Activated T-cell treated with anti-CD3 and anti-CD28 coated beads, Interleukin-2, amount 50 U/mL, for 72 hours (primary cell): Measurements from ENCODE around the gene BLOC1S1. TPM values are rescaled to one million over a fixed set of nuclear protein-coding genes. Genes with fewer than 3 reads are reported as not detected.

Experiments used
- ATAC-seq, 2 donors: fragments of 150-1000 bp; cut with Tn5 transposase; replicated peaks in 1 of 2; 2 replicates each; pipeline ENCODE4 v1.10.0; 2021; ENCODE audit warnings: moderate library complexity in 2 of 2, mild to moderate bottlenecking in 1 of 2
- DNase-seq, 2 donors: peaks; one replicate each; pipeline ENCODE4 v3.0.0; 2021 to 2022; ENCODE audit warnings: mixed read lengths in 1 of 2
- H3K27ac Mint-ChIP-seq: one replicate; pipeline ENCODE4 v1.8.0; 2022; ENCODE audit warnings: mild to moderate bottlenecking, moderate library complexity, mixed read lengths
- H3K27me3 Mint-ChIP-seq: one replicate; pipeline ENCODE4 v1.8.0; 2022; ENCODE audit warnings: low read depth, mixed read lengths
- H3K36me3 Mint-ChIP-seq, 2 donors: one replicate each; pipeline ENCODE4 v1.8.0; 2022; ENCODE audit warnings: mixed read lengths in 2 of 2, mild to moderate bottlenecking in 1 of 2; ENCODE audit not compliant: insufficient read depth in 2 of 2
- H3K4me1 Mint-ChIP-seq: one replicate; pipeline ENCODE4 v1.8.0; 2022; ENCODE audit warnings: low read depth, mixed read lengths
- H3K4me3 Mint-ChIP-seq, 2 donors: one replicate each; pipeline ENCODE4 v1.8.0; 2022; ENCODE audit warnings: mild to moderate bottlenecking in 2 of 2, mixed read lengths in 2 of 2, moderate library complexity in 2 of 2
- H3K9me3 Mint-ChIP-seq, 2 donors: one replicate each; pipeline ENCODE4 v1.8.0; 2022; ENCODE audit warnings: mixed read lengths in 2 of 2
- total RNA-seq, 2 donors: library from RNA; stranded (reverse); gene quantifications; one replicate each; pipeline ENCODE4 v1.2.3, GENCODE V29; 2022

The BLOC1S1 gene
- total RNA-seq, 2 donors from 2014 or later, result 116 to 121 TPM

DNA sequence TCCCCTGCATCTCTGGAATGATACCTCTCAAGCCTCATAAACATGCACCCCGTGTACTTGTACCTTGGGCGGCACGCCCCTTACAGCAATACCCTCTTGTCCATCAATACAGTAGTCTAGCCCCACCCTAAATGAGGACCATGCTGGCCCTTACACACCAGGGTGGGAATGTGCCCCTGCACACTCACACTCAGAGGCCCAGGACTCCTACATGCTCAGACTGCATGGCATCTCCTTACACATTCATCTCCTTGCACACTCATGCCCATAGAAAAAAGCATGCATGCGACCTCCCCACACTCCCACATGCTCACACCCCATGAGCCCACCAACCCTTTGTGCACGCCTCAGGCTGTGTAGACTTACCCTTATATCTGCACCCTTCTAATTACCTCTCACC, 30.2 kb upstream of the BLOC1S1 start:
- ATAC-seq (no peak), DNase-seq (no peak)
- Mint-ChIP-seq H3K27ac (no peak overlapping the region), H3K4me3 (no peak overlapping the region), H3K9me3 (no peaks in the 10 kb centered on the region), H3K27me3 (peaks cover 33% of the 10 kb centered on the region), H3K4me1 (peaks cover 28% of the 10 kb centered on the region), H3K36me3 (no peaks in the 10 kb centered on the region)

DNA sequence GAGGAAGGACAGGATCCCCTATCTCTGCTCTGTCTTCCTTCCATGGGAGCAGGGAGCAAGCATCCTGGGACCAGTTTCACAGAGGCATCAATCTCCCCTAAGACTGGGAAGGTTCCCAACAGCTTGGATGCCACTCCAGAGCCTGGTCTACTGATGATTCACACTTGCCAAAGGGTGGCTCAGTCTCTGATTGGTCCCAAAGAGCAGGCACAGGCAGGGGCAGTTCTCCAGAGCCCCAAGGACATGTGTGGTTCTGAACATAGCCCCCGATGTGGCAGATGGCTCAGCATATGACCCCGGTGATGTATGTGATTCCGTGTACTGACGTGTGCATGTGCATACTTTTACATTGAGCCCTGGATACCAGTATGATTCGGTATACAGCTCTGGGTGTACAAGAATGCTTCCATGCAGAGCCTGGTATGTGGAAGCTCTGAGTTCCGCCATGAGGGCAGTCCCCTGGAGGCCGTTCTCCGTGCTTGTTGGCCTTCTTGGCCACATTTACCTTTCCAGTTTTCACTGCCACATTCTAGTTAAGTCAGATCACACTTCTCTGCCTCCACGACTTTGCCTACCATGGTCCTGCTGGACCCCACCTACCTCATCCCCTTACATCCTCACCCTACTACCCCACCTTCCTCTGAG, 29.4 kb upstream of the BLOC1S1 start:
- no peak overlapping the region for H3K4me3 Mint-ChIP-seq
- no peak overlapping the region for H3K27ac Mint-ChIP-seq
- H3K36me3 Mint-ChIP-seq, result no peaks in the 10 kb centered on the region
- H3K9me3 Mint-ChIP-seq, result no peaks in the 10 kb centered on the region
- peaks cover 19% of the 10 kb centered on the region for H3K4me1 Mint-ChIP-seq
- DNase-seq (no peak), ATAC-seq (no peak)
- H3K27me3 Mint-ChIP-seq, result peaks cover 25% of the 10 kb centered on the region

DNA sequence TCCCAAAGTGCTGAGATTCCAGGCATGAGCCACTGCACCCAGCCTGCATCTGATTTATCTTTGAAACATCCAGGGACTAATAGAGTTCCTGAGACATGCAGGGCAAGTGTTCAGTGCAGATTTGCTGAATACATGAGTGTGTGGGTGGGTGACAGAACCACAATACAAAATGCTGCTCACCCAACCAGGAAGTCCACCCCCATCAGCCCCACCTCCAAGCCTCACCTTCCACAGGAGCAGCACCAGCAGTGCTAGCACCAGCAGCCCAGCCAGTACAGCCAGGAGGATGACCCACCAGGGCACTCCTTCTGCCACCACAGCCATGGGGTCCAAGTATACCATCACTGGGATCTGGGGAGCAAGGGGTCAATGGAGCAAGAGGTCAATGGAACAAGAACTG, 28.1 kb upstream of the BLOC1S1 start:
- H3K9me3 Mint-ChIP-seq, result no peaks in the 10 kb centered on the region
- H3K4me1 Mint-ChIP-seq, result peaks cover 12% of the 10 kb centered on the region
- H3K36me3 Mint-ChIP-seq, result no peaks in the 10 kb centered on the region
- DNase-seq (peak; percentile 37 to 38), ATAC-seq (peak; percentile 72 to 87)
- H3K4me3 Mint-ChIP-seq, result no peak overlapping the region
- H3K27ac Mint-ChIP-seq, result no peak overlapping the region
- H3K27me3 Mint-ChIP-seq, result peaks cover 12% of the 10 kb centered on the region

DNA sequence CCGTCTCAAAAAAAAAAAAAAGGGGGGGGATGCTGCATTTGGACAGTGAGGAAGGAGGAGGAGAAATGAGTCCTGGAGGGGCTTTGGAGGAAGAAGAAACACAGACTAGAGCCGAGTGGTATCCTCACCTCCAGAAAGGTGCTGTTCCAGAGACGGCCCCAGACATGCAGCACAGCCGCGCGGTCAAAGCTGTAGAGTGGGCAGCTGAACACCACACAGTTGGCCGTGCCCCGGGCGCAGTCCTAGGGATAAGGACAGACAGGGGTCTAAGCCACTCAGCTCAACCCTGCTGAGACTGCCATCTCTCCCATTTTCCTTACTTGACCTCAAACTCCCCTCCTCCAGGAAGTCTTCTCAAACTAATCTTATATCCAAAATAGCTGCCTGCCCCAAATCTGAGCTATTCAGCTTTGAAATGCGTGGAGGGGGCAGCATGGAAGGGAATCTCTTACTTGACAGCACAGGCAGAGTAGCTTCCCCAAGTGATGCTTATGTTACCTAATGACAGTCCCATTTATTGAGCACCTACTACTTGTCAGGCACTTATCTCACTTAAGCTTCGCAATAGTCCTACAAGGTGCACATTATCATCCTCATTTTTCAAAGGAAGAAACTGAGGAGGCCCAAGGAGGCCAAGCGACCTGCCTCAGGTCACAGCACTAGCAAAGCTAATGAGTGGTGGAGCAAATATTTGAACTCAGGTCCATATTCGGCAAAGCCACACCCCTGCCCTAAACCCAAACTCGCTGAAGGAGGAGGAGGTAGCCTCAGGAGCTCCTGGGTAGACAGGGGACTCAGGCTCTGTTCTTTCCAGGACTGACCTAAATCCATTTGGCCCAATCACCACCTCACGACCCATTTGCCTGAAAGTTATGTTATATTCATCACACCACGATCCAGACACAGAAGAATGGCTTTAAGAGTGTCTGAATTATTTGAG, 26.9 kb upstream of the BLOC1S1 start:
- peaks cover 12% of the 10 kb centered on the region for H3K4me1 Mint-ChIP-seq
- H3K4me3 Mint-ChIP-seq, result no peak overlapping the region
- DNase-seq, result no peak
- H3K9me3 Mint-ChIP-seq, result no peaks in the 10 kb centered on the region
- H3K27me3 Mint-ChIP-seq, result peaks cover 5% of the 10 kb centered on the region
- no peak for ATAC-seq
- H3K36me3 Mint-ChIP-seq, result no peaks in the 10 kb centered on the region
- H3K27ac Mint-ChIP-seq, result no peak overlapping the region

DNA sequence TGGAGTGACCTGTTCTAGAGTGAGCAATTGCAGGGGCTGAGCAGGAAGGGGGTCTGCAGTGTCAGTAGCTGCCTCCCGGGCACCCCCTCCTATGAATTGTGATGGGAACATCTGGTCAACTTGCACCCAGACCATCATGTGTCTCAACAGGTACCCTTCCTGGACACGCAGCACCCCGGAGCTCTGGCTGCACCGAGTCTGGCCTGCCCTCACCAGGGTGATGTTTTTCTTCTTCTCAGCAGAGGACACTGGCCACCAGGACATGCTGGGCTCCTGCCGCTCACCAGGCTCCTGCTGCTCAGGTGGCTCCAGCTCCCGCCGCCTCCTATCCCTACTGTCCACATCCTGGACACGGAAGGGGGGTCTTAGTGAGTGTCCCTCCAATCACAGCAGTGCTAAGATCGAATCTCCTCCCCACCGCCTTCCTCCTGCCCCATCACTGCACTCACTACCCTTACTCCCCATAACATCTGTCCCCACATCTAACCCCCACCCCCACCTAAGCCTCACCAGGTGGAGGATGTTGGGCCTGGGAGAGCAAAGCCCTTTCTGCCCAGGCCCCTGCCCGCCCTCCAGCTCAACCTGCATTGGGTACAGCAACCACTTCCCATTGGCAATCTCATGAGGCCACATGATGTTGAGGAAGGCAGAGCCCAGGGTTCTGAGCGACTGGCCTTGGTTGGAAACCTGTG, 23.1 kb upstream of the BLOC1S1 start:
- ATAC-seq, result no peak
- no peaks in the 10 kb centered on the region for H3K27me3 Mint-ChIP-seq
- no peak overlapping the region for H3K4me3 Mint-ChIP-seq
- H3K27ac Mint-ChIP-seq, result no peak overlapping the region
- no peaks in the 10 kb centered on the region for H3K9me3 Mint-ChIP-seq
- no peaks in the 10 kb centered on the region for H3K36me3 Mint-ChIP-seq
- DNase-seq, result no peak
- H3K4me1 Mint-ChIP-seq, result peaks cover 2% of the 10 kb centered on the region

DNA sequence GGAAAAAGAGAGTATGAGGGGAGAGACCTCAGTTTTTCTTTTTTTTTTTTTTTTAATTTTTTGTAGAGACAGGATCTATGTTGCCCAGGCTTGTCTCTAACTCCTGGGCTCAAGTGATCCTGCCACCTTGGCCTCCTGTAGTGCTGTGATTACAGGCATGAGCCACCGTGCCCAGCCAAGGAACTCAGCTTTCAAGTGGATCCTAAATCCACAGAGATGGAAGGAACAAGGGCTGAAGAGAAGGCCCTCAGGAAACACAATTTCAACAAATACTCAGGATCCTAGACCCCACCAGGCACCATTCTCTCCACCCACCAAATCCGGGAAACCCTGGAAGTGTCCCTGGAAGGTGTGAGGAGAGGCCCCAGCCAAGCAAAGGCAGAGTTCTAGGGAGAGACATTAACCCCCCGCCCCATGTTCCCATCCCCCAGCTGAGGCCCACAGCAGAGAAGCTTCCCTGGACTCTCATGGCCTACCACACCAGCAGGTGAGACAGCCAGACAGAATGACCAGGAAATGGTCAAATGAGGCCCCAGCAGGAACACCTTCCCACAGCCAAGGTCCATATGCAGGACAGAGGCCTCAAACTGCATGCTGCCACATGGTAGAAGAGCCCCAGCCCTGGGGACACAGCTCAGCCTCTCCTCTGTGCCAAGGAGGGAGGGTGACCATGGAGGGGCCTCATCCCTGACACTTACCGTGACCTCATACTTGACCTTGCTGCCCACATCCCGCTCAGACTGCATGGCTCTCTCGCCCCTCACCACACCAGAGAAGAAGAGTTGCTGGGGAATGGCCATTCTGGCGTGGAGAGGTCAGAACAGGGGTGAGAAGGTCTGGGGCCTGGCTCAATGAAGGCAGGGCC, 22.3 kb upstream of the BLOC1S1 start:
- Mint-ChIP-seq H3K27me3 (no peaks in the 10 kb centered on the region), H3K27ac (no peak overlapping the region), H3K9me3 (no peaks in the 10 kb centered on the region)

DNA sequence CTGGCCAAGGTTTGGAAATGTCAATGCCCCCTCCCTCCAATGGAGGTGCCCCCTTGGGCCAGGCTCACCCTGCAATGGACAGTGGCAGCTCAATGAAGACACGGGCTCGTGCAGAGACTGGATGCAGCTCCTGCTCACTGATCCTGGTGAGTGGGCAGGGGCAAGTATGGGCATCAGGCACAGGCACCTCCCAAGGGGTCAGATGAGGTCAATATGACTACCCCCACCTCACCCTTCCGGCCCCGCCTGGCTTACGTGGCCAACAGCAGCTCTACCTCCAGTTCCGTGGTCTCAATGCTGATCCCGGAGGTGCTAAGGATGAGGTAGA, 21.7 kb upstream of the BLOC1S1 start:
- Mint-ChIP-seq H3K4me3 (no peak overlapping the region), H3K4me1 (no peaks in the 10 kb centered on the region), H3K36me3 (no peaks in the 10 kb centered on the region), H3K27ac (no peak overlapping the region), H3K27me3 (no peaks in the 10 kb centered on the region), H3K9me3 (no peaks in the 10 kb centered on the region)
- ATAC-seq (no peak), DNase-seq (no peak)

More for the DNA sequence above, 22.3 kb upstream of the BLOC1S1 start:
- ATAC-seq, result no peak
- Mint-ChIP-seq H3K4me3 (no peak overlapping the region), H3K4me1 (no peaks in the 10 kb centered on the region), H3K36me3 (no peaks in the 10 kb centered on the region)
- DNase-seq, result no peak

DNA sequence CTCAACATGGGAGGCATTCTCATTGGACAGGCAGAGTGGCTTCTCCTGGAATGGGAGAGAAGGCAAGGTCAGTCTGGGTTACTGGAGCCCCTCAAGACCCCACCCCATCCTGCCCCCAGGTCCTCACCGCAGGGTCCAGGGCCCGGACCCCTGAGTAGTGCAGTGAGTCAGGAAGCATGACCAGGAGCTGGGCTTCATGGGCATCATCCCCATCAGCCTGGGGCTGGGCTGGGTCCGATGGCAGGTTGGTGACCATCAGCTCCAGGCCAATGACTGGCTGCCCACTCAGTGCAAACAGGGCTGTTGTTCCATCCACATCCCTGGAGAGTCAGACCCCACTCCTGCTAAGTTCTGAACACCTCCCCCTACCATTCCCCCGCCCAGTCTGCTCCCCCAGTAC, 21.2 kb upstream of the BLOC1S1 start:
- ATAC-seq, result no peak
- DNase-seq, result no peak
- Mint-ChIP-seq H3K4me3 (no peak overlapping the region), H3K36me3 (no peaks in the 10 kb centered on the region), H3K9me3 (no peaks in the 10 kb centered on the region), H3K4me1 (no peaks in the 10 kb centered on the region), H3K27ac (no peak overlapping the region), H3K27me3 (no peaks in the 10 kb centered on the region)

DNA sequence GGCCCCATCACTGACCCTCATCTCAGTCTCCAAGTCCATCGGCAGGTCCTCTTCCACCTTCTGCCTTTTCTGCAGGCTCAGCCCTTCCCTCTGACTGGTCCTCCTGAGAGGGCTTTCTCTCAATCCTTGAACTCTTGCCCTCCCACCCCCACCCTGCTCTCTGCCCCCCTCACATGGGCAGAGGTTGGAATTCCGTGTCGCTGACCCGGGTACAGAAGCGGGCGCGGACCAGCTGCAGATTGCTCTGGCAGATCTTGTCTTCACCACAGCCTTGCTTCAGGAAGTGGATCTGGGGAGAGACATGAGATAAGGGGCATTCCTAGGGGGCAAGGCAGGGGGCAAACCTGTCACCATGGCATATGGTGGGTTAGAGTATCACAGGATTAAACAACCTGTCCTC, 20.5 kb upstream of the BLOC1S1 start:
- H3K36me3 Mint-ChIP-seq, result peaks cover 0 to 1% of the 10 kb centered on the region in 2 donors
- H3K27ac Mint-ChIP-seq, result no peak overlapping the region
- DNase-seq (no peak), ATAC-seq (no peak)
- H3K4me1 Mint-ChIP-seq, result no peaks in the 10 kb centered on the region
- no peaks in the 10 kb centered on the region for H3K9me3 Mint-ChIP-seq
- H3K27me3 Mint-ChIP-seq, result no peaks in the 10 kb centered on the region
- H3K4me3 Mint-ChIP-seq, result no peak overlapping the region

DNA sequence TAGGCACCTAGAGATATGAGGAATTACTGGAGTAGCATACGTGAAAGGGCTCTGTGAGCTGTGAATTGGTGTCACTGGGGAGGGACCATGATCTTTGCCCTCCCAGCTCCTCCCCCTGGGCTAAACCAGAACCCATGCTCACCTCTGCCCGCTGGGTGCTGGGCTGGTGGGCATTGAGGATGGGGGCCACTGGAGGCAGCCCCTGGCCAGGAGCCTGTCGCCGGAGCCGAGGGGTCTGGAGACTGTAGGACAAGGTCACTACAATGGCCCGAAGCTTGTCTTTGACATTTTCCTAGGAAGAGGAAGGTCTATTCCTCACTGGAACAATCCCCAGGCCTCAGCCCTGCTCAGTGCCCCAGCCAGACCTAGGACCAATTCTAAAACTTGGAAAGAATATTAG, 19.7 kb upstream of the BLOC1S1 start:
- Mint-ChIP-seq H3K9me3 (no peaks in the 10 kb centered on the region), H3K27ac (no peak overlapping the region), H3K4me1 (no peaks in the 10 kb centered on the region), H3K27me3 (no peaks in the 10 kb centered on the region), H3K36me3 (peaks cover 0 to 1% of the 10 kb centered on the region in 2 donors), H3K4me3 (no peak overlapping the region)
- DNase-seq, result no peak
- no peak for ATAC-seq

DNA sequence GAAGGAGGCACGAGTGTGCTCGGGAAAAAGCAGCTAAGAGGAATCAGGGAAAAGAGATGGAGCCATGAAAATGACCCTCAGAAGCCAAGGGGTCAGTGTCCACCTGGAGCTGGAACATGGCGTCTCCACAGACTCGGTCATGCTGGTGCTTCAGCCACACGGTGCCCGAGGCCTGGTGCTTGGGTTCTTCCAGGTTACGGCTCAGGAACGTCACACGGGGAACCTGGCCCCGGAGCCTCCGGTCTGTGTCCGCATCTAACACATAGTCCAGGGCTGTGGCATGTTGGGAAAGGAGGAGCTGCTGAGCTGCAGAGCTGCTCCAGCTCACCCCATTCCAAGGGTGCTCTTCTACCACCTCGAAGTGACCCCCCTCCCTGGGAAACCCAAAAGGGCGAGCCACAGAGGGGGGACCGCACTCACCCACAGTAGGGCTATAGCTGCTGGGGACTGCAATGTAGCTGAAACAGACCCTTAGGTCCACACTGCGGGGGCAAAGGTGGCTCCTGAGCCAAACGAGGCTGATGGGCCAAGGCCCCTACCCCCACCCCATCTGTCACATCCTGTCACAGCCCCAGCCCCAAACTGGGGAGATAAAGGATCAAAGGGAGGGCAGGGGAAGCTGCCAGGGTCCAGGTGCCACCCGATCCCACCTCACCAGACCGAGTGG, 18.9 kb upstream of the BLOC1S1 start:
- H3K4me3 Mint-ChIP-seq, result no peak overlapping the region
- H3K27ac Mint-ChIP-seq, result no peak overlapping the region
- no peak for ATAC-seq
- peaks cover 0 to 1% of the 10 kb centered on the region in 2 donors for H3K36me3 Mint-ChIP-seq
- no peaks in the 10 kb centered on the region for H3K4me1 Mint-ChIP-seq
- H3K27me3 Mint-ChIP-seq, result no peaks in the 10 kb centered on the region
- H3K9me3 Mint-ChIP-seq, result no peaks in the 10 kb centered on the region
- no peak for DNase-seq

DNA sequence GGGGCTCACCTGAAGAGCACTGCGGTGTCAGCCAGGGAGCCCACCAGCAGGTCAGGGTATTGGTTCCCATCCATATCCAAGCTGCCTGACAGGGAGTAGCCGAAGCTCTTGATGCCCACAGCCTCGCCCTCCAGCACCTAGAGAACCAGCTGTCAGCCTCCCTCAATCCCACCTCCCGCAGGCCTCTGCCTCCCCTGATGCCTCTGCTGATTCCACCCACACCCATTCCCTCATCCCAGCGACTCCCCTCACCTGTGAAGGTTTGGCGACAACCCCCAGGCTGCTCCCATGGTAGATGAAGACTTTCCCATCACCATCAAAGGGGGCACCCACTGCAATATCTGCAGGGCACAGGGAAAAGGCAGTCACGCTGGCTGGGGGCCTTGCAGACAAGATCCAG, 18.2 kb upstream of the BLOC1S1 start:
- DNase-seq (no peak), ATAC-seq (no peak)
- Mint-ChIP-seq H3K27ac (no peak overlapping the region), H3K27me3 (no peaks in the 10 kb centered on the region), H3K36me3 (peaks cover 0 to 1% of the 10 kb centered on the region in 2 donors), H3K4me3 (no peak overlapping the region), H3K9me3 (no peaks in the 10 kb centered on the region), H3K4me1 (no peaks in the 10 kb centered on the region)
